AG04450 (cell line): ENCODE measurements around the gene KIF12. TPM values are rescaled to one million over a fixed set of nuclear protein-coding genes. Genes with fewer than 3 reads are reported as not detected.
"Not testable (repeated sequence)": the region's sequence is repeated elsewhere in the genome, so short reads cannot be mapped to it uniquely, and the experiment has no call there.

Experiments used
- CTCF ChIA-PET: fragments of 300-600, 350-600 bp; formaldehyde crosslinking; extraction: SDS; loops from one replicate; lab custom pipeline; 2022; ENCODE audit warnings: antibody characterized with exemption, inconsistent platforms; lab: Charles Lee
- POLR2A ChIA-PET: fragments of 350-600 bp; formaldehyde crosslinking; extraction: SDS; loops from one replicate; lab custom pipeline; 2021; ENCODE audit warnings: antibody characterized with exemption, inconsistent platforms; lab: Yijun Ruan, JAX
- DNase-seq: peaks from one replicate; pipeline ENCODE4 v3.0.0-alpha.2; 2011; ENCODE audit warnings: low read depth, low spot score
- H3K27ac ChIP-seq: one replicate; pipeline ENCODE4 v1.5.1; 2012; ENCODE audit warnings: low read depth, low read length, control low read depth
- H3K27me3 ChIP-seq: one replicate; pipeline ENCODE4 v1.6.0; 2012; ENCODE audit warnings: low read length; ENCODE audit not compliant: control insufficient read depth, insufficient read depth
- H3K4me3 ChIP-seq: 2 replicates; pipeline ENCODE4 v1.5.1; 2011; ENCODE audit warnings: mild to moderate bottlenecking, low read depth, low read length, control low read depth
- H3K9me3 ChIP-seq: 2 replicates; pipeline ENCODE4 v1.5.1; 2012; ENCODE audit warnings: low read length; ENCODE audit not compliant: control insufficient read depth, insufficient read depth
- polyA plus RNA-seq: library from polyadenylated mRNA; depleted of rRNA; stranded (reverse); fragments of >200 nt; gene quantifications from 2 replicates; pipeline ENCODE4 v1.2.3, GENCODE V29; 2011
- TF ChIP-seq, protein P1 (sequence below): IDR thresholded peaks from 2 replicates; pipeline ENCODE4 v1.5.1; 2011; ENCODE audit warnings: low read depth, low read length, control low read depth, inconsistent platforms

Gene KIF12
- polyA plus RNA-seq, 1 experiment: not detected

GRCh38 chr9:114084282-114085073 is 14.6 kb downstream of the KIF12 start:
- Histone ChIP-seq H3K9me3 (no peaks in the 10 kb centered on the region), H3K27me3 (peaks cover 13% of the 10 kb centered on the region), H3K27ac (no peak overlapping the region), H3K4me3 (no peak overlapping the region)
- POLR2A ChIA-PET: no interaction called here
- TF ChIP-seq, protein P1, sequence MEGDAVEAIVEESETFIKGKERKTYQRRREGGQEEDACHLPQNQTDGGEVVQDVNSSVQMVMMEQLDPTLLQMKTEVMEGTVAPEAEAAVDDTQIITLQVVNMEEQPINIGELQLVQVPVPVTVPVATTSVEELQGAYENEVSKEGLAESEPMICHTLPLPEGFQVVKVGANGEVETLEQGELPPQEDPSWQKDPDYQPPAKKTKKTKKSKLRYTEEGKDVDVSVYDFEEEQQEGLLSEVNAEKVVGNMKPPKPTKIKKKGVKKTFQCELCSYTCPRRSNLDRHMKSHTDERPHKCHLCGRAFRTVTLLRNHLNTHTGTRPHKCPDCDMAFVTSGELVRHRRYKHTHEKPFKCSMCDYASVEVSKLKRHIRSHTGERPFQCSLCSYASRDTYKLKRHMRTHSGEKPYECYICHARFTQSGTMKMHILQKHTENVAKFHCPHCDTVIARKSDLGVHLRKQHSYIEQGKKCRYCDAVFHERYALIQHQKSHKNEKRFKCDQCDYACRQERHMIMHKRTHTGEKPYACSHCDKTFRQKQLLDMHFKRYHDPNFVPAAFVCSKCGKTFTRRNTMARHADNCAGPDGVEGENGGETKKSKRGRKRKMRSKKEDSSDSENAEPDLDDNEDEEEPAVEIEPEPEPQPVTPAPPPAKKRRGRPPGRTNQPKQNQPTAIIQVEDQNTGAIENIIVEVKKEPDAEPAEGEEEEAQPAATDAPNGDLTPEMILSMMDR: no peak
- CTCF ChIA-PET: interaction anchor here (0.8 to 6.9 kb wide), 5 partner anchors 10 to 347 kb away, joined by 6 to 162 read pairs (median 28); no protein-coding TSS in a partner anchor
- no peak for DNase-seq

- Histone ChIP-seq H3K27ac (no peak overlapping the region), H3K27me3 (peaks cover 11% of the 10 kb centered on the region), H3K4me3 (no peak overlapping the region), H3K9me3 (no peaks in the 10 kb centered on the region)
- ChIA-PET CTCF (interaction anchor here (0.8 to 6.9 kb wide), 25 partner anchors 8 to 381 kb away, joined by 3 to 162 read pairs (median 6); partner anchors contain the start of genes COL27A1 and KIF12), POLR2A (no interaction called here)
- TF ChIP-seq, protein P1: no peak
- no peak for DNase-seq
These were observed 15.4 kb downstream of the KIF12 start for GRCh38 chr9:114083666-114084065.

GRCh38 chr9:114082763-114083412 is 16.2 kb downstream of the KIF12 start:
- CTCF ChIA-PET: interaction anchor here (0.5 to 6.9 kb wide), 69 partner anchors 8 to 1535 kb away, joined by 3 to 162 read pairs (median 4); partner anchors contain the start of genes COL27A1 and KIF12
- POLR2A ChIA-PET: interaction anchor here (0.6 kb wide), 1 partner anchor 191 kb away, joined by 6 read pairs; no protein-coding TSS in a partner anchor
- not testable (repeated sequence) for H3K27ac ChIP-seq, DNase-seq, H3K4me3 ChIP-seq, H3K9me3 ChIP-seq, H3K27me3 ChIP-seq

DNA sequence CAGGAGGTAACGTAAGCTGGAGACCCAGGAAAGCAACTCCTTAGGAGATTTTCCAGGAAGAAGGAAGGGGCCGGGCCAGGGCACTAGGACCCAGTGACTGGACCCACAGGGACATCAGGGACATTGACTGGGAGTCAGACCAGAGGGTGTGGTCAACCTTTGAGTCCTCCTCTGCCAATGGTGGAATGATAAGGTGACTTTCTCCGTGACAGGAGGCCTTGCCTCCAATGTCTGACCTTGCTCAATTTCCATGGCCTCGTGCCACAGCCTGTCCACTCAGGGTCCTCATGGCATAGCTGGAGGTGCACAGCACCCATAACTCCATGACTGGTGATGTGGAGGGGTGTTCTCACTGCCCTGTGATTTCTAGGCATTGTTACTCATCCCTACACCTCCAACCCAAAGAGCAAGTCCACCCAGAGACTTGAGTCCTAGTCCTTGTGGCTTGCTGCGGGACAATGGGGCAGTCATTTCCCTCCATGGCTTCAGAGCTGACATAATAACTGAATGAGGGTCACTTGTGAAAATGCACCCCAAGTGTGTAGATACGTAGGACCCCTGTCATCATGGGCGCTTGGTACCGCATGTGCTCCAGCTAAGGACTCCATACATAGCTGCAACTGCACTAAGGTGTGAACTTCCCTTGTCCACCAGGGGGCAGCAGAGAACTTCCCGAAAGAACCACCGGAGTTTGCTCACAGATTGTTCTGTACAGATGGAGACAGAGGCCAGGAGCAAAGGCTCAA is 16.9 kb downstream of the KIF12 start:
- H3K27ac ChIP-seq: no peak overlapping the region
- peak; percentile 74 for DNase-seq
- peaks cover 14% of the 10 kb centered on the region for H3K27me3 ChIP-seq
- ChIA-PET CTCF (interaction anchor here (0.5 to 6.9 kb wide), 72 partner anchors 9 to 1882 kb away, joined by 3 to 162 read pairs (median 4); partner anchors contain the start of genes COL27A1 and KIF12), POLR2A (interaction anchor here (0.6 kb wide), 1 partner anchor 192 kb away, joined by 6 read pairs; no protein-coding TSS in a partner anchor)
- no peaks in the 10 kb centered on the region for H3K9me3 ChIP-seq
- no peak overlapping the region for H3K4me3 ChIP-seq
- TF ChIP-seq, protein P1: peak; percentile 93

GRCh38 chr9:114081441-114082016 is 17.6 kb downstream of the KIF12 start:
- ChIA-PET CTCF (interaction anchor here (0.7 to 6.9 kb wide), 16 partner anchors 10 to 286 kb away, joined by 3 to 162 read pairs (median 9); no protein-coding TSS in a partner anchor), POLR2A (no interaction called here)
- Histone ChIP-seq H3K27ac (no peak overlapping the region), H3K27me3 (peaks cover 16% of the 10 kb centered on the region), H3K4me3 (no peak overlapping the region), H3K9me3 (no peaks in the 10 kb centered on the region)
- TF ChIP-seq, protein P1: no peak
- DNase-seq: no peak
